HG03575 (cell line): ENCODE data around the gene CUEDC1.

Experiments used
- ATAC-seq: cut with Tn5 transposase; IDR thresholded peaks from one replicate; pipeline ENCODE4 v1.9.1; 2021; ENCODE audit not compliant: unreplicated experiment, insufficient number of reproducible peaks, low FRiP score; ENCODE audit errors: extremely low read depth

The CUEDC1 gene

GRCh38 chr17:57888311-57889216, 66.6 kb downstream of the CUEDC1 start:
- no peak for ATAC-seq

GRCh38 chr17:57887161-57887560, 68.1 kb downstream of the CUEDC1 start:
- ATAC-seq, result no peak

DNA sequence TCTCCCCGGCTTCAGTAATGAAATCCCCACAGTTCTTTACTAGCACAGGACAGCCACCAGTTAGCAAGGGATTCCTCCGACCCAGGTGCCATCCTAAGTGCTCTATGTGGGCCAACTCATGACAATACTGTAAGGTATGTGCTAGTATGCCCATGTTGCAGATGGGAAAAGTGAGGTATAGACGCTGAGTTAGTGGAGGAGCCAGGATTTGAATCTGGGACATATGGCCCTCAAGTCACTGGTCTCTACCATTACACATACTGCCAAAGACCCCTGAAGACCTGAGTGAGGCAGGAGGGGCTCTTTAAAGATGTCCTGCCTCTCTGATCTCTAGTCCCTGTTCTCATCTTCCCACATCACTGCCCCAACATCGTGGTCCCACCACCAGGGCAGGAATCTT, 69.2 kb downstream of the CUEDC1 start:
- no peak for ATAC-seq

DNA sequence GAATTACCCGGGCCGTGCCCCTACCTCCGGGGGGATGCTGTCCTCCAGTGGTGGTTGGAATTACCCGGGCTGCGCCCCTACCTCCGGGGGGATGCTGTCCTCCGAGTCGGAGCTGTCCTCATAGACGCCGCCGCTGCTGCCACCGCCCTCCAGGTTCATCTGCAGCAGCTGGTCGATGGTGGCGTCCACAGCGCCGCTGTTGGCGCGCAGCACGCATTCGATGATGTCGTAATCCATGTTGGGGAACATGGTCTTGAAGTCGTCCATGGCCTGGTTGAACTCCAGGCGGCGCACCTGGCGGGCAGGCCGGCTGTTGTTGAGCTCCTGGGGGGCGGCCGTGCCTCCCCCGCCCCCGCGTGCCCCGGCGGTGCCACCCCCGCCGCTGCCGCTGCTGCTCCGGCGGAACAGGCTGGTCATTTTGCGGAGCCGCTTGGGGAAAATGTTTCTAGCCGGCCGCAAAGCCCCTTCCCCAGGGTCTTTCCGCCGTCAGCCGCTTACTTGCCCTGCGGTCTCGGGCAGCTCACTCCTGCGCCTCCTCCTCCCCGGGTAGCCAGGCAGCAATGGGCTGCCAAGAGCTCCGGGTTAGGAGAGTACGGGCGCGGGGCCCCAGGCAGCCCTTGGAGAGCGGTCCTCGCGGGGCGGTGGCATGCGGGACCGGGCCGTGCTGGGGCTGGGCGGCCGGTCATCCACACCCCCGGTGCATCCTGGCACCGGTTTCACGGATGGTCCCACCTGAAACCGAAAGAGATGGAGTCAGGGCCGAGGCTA, 69.9 kb downstream of the CUEDC1 start:
- ATAC-seq, result no peak

DNA sequence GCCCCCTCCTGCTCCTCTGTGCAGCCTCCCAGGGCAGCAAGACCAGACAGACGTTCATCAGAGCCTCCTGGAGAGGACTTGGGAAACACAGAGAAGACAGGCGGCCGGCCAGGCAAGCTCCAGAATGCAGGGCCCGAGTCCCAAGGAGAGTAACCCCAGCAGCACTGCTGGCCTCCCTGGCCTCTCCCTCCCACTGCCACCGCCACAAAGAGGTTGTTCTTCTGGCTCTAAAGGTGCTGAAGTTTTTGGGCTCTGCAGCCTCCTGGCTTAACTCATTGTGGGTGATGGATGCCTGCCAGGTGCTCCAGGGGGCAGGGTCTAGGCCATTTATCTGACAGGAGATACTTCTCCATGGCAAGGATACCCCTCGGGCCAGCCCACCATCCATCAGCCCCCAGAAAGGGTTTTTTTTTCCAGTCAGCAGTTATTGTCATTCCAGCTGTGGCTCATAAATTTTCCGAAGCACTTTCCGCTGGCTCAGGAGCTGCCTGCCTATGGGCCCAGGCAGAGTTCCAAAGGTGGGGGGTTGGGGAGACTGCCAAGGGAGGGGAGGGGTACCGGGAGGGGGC, 73.3 kb downstream of the CUEDC1 start:
- no peak for ATAC-seq

GRCh38 chr17:57881143-57881542, 74.1 kb downstream of the CUEDC1 start:
- no peak for ATAC-seq

GRCh38 chr17:57880086-57880456, 75.1 kb downstream of the CUEDC1 start:
- no peak for ATAC-seq

DNA sequence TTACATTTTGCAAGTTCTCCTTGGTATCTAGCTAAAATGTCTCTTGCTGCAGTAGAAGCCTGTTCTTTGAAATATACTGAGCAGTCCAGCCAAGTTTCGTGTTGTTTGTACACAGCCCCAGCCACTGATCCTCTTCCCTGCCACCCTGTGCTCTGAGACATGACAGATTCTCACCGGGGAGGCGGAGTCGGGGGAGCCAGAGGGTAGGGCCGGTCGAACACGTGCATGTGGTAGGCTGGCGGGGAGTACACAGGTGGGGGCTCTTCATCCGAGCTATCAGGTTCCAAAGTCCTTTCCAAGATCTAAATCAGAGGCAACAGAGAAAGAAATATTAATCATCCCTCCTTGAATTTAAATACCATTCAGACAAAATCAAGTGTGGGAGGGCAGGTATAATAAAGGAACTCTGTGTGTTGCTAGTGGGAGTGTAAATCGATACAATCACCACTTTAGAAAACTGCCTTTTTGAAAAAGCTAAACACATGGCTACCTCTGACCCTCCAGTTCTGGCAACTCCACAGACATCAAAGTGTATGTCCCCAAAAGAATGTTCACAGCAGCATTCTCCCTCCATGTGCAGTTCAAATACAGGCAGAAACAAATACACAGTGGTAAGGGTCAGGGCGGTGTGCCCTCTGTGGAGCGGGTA, 75.7 kb downstream of the CUEDC1 start:
- ATAC-seq, result no peak

- ATAC-seq, result no peak
These were observed 77.3 kb downstream of the CUEDC1 start for GRCh38 chr17:57877803-57878377.

- ATAC-seq, result no peak
These were observed 78.4 kb downstream of the CUEDC1 start for GRCh38 chr17:57876866-57877237.

- no peak for ATAC-seq
These were observed 79.0 kb downstream of the CUEDC1 start for GRCh38 chr17:57876023-57876865.

GRCh38 chr17:57875290-57876022, 79.8 kb downstream of the CUEDC1 start:
- ATAC-seq, result no peak

DNA sequence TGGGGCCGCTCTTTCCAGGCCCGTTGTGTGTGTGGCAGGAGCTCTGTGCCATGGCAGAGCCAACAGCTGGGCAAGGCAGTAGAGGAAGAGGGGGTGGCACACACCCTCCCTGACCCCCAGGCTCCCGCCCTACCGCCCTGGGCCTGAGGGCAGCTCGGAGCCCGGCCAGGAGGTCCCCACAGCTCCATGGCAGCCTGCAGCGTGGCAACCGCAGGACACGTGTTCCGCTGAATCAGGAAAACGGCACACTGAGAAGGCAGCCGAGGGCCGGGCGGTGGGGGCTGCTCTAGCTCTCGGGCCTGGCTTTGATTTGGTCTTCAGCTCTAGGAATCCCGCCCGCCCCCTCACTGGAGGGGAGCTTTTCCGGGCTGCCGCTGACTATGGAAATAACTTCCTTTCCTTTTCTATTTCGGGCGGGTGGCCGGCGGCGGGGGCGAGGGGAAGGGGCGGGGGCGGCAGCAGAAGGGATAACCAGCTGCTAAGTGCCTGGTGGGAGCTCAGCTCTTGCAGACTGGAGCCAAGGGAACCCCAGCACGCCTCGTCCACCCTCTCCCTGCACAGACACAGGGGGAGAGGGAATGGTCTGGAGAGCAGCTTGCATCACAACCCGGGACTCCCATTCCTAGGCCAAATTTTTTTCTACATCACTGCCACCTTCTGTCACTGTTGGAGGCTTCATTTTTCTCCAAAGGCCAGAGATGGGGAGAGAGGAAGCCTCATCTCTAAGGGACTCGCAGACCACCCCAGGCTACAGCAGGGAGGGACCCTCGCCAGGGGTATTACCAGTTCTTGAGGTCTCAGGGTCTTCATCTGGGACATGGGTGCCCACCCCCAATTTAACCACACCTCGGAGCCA, 80.5 kb downstream of the CUEDC1 start:
- ATAC-seq, result no peak

- no peak for ATAC-seq
These were observed 81.2 kb downstream of the CUEDC1 start for GRCh38 chr17:57874058-57874419.

DNA sequence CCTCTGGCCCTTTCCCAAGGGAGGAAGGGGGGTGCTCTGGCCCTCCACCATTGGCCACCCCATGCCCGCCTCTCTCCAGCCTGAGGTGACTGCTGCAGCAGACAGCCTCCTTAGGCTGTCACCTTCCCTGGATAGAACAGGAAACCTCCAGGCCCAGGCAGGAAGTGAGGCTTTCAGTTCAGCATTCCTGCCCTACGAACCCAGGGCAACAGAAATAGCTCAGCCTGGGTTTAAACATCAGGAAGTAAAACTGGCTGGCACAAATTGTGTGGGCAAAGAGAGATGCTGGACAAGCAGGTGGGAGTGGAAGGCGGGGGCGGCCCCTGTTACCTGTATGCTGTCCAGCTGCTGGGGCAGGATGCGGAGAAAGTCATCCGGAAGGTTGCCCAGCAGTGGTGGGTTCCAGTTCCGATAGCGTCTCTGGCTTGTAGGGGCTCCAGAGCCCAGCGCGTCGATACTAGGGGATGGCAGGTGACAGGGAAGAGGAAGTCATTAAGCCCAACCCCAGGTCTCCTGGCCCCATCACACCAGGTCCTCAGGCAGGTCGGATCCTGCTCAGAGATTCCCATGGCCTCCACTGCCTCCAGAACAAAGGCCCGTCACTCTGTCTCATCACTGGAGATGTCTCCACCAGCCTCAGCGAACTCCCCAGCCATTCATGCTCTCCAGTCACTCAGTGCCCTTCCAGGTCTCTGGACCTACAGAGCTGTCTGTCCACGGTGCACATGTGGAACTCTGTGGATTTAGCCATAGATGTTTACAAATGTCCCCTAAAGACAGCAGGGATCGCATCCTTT, 81.8 kb downstream of the CUEDC1 start:
- ATAC-seq, result no peak

DNA sequence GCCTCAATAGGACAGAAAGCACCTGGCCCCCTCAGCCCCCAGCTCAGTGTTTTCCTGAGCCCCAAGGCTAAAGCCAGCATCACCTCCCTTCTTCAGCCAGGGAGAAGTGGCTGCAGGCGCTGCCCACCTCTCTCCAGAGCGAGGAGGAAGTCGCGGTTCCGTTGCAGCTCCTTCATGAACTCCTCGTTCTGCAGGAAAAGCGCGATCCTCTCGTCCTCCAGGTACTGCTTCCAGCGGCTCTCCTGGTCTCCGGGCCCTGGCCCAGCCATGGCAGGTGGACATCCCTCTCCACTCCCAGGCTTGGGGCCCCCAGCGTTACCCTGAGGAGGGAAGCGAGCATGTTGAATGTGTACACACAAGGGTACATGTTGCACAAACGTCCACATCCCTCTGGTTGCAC, 82.7 kb downstream of the CUEDC1 start:
- no peak for ATAC-seq
